K562 (cell line): Measurements from ENCODE around the gene HCN3. TPM values are rescaled to one million over a fixed set of nuclear protein-coding genes. Genes with fewer than 3 reads are reported as not detected.
A peak's percentile ranks its signal among the peaks of the same experiment; 100 is the strongest.

ENCODE experiments used
- ARID3A ChIP-seq: IDR thresholded peaks from 2 replicates; pipeline ENCODE4 v1.6.1; 2012; ENCODE audit warnings: low read depth, low read length, improper control_type of control experiment, borderline replicate concordance
- CBFA2T2 ChIP-seq: fragments of 450-650 bp; conservative IDR thresholded peaks from 2 replicates; pipeline ENCODE4 v1.6.1; 2017; ENCODE audit warnings: mild to moderate bottlenecking
- CBFB ChIP-seq: sonication (generic); formaldehyde crosslinking; IDR thresholded peaks from 2 replicates; pipeline ENCODE4 v1.4.0; 2020; ENCODE audit warnings: mild to moderate bottlenecking, missing genetic modification reagents
- CBX1 ChIP-seq: sonication (generic); IDR thresholded peaks from 2 replicates; pipeline ENCODE4 v1.6.1; 2016; ENCODE audit warnings: antibody characterized with exemption, low read depth, mild to moderate bottlenecking
- CCNT2 ChIP-seq: IDR thresholded peaks from 2 replicates; pipeline ENCODE4 v1.6.1; 2011; ENCODE audit warnings: borderline replicate concordance, low read depth, mild to moderate bottlenecking, moderate library complexity, mixed read lengths, low read length; ENCODE audit not compliant: insufficient read length; ENCODE audit errors: extremely low read depth
- DNMT1 ChIP-seq: fragments of 450-650 bp; IDR thresholded peaks from 2 replicates; pipeline ENCODE4 v1.6.1; 2016; ENCODE audit warnings: antibody characterized with exemption, mild to moderate bottlenecking
- FOXM1 ChIP-seq, 2 experiments: fragments of 450-650 bp in 1 of 2; sonication (generic) in 1 of 2; formaldehyde crosslinking in 1 of 2; IDR thresholded peaks; 2 replicates each; pipeline versions ENCODE4 v1.6.1 to v1.9.0; 2017 to 2022; ENCODE audit warnings: low read depth in 2 of 2, mild to moderate bottlenecking in 2 of 2, missing genetic modification reagents in 1 of 2, moderate library complexity in 1 of 2
- GTF2E2 ChIP-seq: fragments of 200-800 bp; sonication (Bioruptor generic); IDR thresholded peaks from 2 replicates; pipeline ENCODE4 v1.6.1; 2016; ENCODE audit warnings: missing genetic modification characterization, missing compliant biosample characterization
- HDAC6 ChIP-seq: IDR thresholded peaks from 2 replicates; pipeline ENCODE4 v1.6.1; 2012; ENCODE audit warnings: low read depth, mild to moderate bottlenecking, control low read depth, inconsistent platforms, low read length, moderate library complexity
- KAT2B ChIP-seq: IDR thresholded peaks from one replicate; pipeline ENCODE4 v1.6.1; 2012; ENCODE audit warnings: low read depth, mild to moderate bottlenecking, control low read depth, inconsistent platforms, low read length, moderate library complexity
- KDM1A ChIP-seq, 2 experiments: fragments of 450-650 bp; IDR thresholded peaks; 2 replicates each; pipeline ENCODE4 v1.6.1; 2016; ENCODE audit warnings: mild to moderate bottlenecking in 2 of 2
- NEUROD1 ChIP-seq: fragments of 150-350 bp; IDR thresholded peaks from 2 replicates; pipeline ENCODE4 v1.6.1; 2014; ENCODE audit warnings: borderline replicate concordance, low read length, low read depth; ENCODE audit not compliant: partially characterized antibody
- NR1H2 ChIP-seq: sonication (generic); formaldehyde crosslinking; IDR thresholded peaks from 2 replicates; pipeline ENCODE4 v1.4.0; 2020; ENCODE audit warnings: mild to moderate bottlenecking, missing genetic modification reagents
- PPARD ChIP-seq: fragments of 250-450 bp; sonication (Bioruptor Pico); IDR thresholded peaks from 2 replicates; pipeline ENCODE4 v1.8.0; 2022; ENCODE audit warnings: inconsistent platforms, mild to moderate bottlenecking, moderate library complexity
- RBM39 ChIP-seq: fragments of 200-400 bp; formaldehyde crosslinking; optimal IDR thresholded peaks from 2 replicates; pipeline ENCODE3; 2018; ENCODE audit warnings: low read depth, low read length
- RFX5 ChIP-seq: IDR thresholded peaks from 2 replicates; pipeline ENCODE4 v1.6.1; 2011; ENCODE audit warnings: low read depth, mild to moderate bottlenecking, improper control_type of control experiment, low read length
- SNIP1 ChIP-seq: fragments of 450-650 bp; IDR thresholded peaks from 2 replicates; pipeline ENCODE4 v1.7.1; 2017; ENCODE audit warnings: low read depth, mild to moderate bottlenecking
- STAT5A ChIP-seq: IDR thresholded peaks from 2 replicates; pipeline ENCODE4 v1.6.1; 2012; ENCODE audit warnings: low read length, inconsistent platforms, borderline replicate concordance
- TARDBP ChIP-seq: fragments of 450-650 bp; IDR thresholded peaks from 2 replicates; pipeline ENCODE4 v1.6.1; 2016
- ZFX ChIP-seq: sonication (generic); formaldehyde crosslinking; IDR thresholded peaks from 2 replicates; pipeline ENCODE4 v1.8.0; 2022; ENCODE audit warnings: mild to moderate bottlenecking, missing genetic modification reagents, moderate library complexity
- ZKSCAN8 ChIP-seq: fragments of 200-800 bp; sonication (Bioruptor generic); IDR thresholded peaks from 2 replicates; pipeline ENCODE4 v1.6.1; 2016; ENCODE audit warnings: missing genetic modification characterization, missing compliant biosample characterization
- ZNF143 ChIP-seq: sonication (generic); formaldehyde crosslinking; IDR thresholded peaks from 2 replicates; pipeline ENCODE4 v1.9.0; 2022; ENCODE audit warnings: mild to moderate bottlenecking, missing genetic modification reagents
- polyA plus RNA-seq, 8 experiments: library from polyadenylated mRNA; depleted of rRNA in 4 of 8; stranded (reverse) in 5 of 8; unstranded in 3 of 8; fragments of >200 nt; fragmentation: Nextera tagmentation in 2 of 8; fragmentation: Illumina TruSeq in 1 of 8; extraction: Ambion mirVana in 2 of 8; extraction: Trizol in 1 of 8; gene quantifications; 2 replicates each; pipeline versions ENCODE4 v1.2.1 to v1.2.3, GENCODE V29; 2011 to 2014; ENCODE audit warnings: inconsistent platforms in 1 of 8, missing spikeins in 1 of 8
- total RNA-seq, 7 experiments: library from RNA; depleted of rRNA in 6 of 7; stranded (reverse); fragments of >200 nt in 6 of 7; fragmentation: Illumina TruSeq in 2 of 7; extraction: Trizol in 2 of 7; gene quantifications; 2 replicates each; pipeline versions ENCODE4 v1.2.1 to v1.2.3, GENCODE V29; 2011 to 2021; ENCODE audit warnings: low replicate concordance in 1 of 7
- TF ChIP-seq, protein P1 (sequence below): sonication (generic); formaldehyde crosslinking; IDR thresholded peaks from 2 replicates; pipeline ENCODE4 v1.8.0; 2022; ENCODE audit warnings: mild to moderate bottlenecking, missing genetic modification reagents
- TF ChIP-seq, protein P2 (sequence below), 2 experiments: fragments of 450-650 bp; conservative IDR thresholded peaks; 2 replicates each; pipeline ENCODE4 v1.6.1; 2017; ENCODE audit warnings: mild to moderate bottlenecking in 2 of 2, moderate library complexity in 2 of 2

HCN3 gene
- total and polyA plus RNA-seq, 9 of the 15 experiments (the other 6 are each of a cell fraction or from before 2014, with no cell fraction given): 0.91 to 9.7 (median 3.9) TPM

GRCh38 chr1:155244368-155245162 lies 32.7 kb upstream of the HCN3 start (continued):
- TF ChIP-seq CBFA2T2: 0 out of 2 replicates have a peak, but pooled peaks have one; percentile 40
- TF ChIP-seq KDM1A (IDR thresholded peaks at IDR 0.05): peak; percentile 86 to 91
- peak; percentile 71; the same call in 1 of the 2 replicates for TF ChIP-seq STAT5A
- TF ChIP-seq ZFX (CRISPR knock-in tag): peak; percentile 47
- TF ChIP-seq PPARD (CRISPR knock-in tag): no peak
- TF ChIP-seq ZKSCAN8 (CRISPR knock-in tag): peak; percentile 5; the same call in 1 of the 2 replicates
- peak; percentile 92; the same call in 1 of the 2 replicates for TF ChIP-seq NR1H2 (CRISPR knock-in tag)
- TF ChIP-seq ZNF143 (CRISPR knock-in tag): peak; percentile 24; the same call in 1 of the 2 replicates
- peak; percentile 100 for TF ChIP-seq NEUROD1
- TF ChIP-seq CCNT2: peak; percentile 61
- TF ChIP-seq RFX5: no peak
- peak; percentile 78; the same call in 1 of the 2 replicates for TF ChIP-seq ARID3A
- no peak for TF ChIP-seq SNIP1
- peak; percentile 96 for TF ChIP-seq FOXM1 (IDR thresholded peaks at IDR 0.05; ENCODE audit: low read depth)
- TF ChIP-seq FOXM1 (CRISPR knock-in tag; IDR thresholded peaks at IDR 0.05; ENCODE audit: low read depth): peak; percentile 92
- TF ChIP-seq CBFB (CRISPR knock-in tag): peak; percentile 56; the same call in 1 of the 2 replicates
- TF ChIP-seq HDAC6: no peak
- TF ChIP-seq KAT2B: no peak
- peak; percentile 97 for TF ChIP-seq DNMT1
- TF ChIP-seq TARDBP: peak; percentile 95
- TF ChIP-seq, protein P1, sequence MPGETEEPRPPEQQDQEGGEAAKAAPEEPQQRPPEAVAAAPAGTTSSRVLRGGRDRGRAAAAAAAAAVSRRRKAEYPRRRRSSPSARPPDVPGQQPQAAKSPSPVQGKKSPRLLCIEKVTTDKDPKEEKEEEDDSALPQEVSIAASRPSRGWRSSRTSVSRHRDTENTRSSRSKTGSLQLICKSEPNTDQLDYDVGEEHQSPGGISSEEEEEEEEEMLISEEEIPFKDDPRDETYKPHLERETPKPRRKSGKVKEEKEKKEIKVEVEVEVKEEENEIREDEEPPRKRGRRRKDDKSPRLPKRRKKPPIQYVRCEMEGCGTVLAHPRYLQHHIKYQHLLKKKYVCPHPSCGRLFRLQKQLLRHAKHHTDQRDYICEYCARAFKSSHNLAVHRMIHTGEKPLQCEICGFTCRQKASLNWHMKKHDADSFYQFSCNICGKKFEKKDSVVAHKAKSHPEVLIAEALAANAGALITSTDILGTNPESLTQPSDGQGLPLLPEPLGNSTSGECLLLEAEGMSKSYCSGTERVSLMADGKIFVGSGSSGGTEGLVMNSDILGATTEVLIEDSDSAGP (CRISPR knock-in tag): peak; percentile 80
- TF ChIP-seq GTF2E2 (tag): peak; percentile 92
- TF ChIP-seq, protein P2, sequence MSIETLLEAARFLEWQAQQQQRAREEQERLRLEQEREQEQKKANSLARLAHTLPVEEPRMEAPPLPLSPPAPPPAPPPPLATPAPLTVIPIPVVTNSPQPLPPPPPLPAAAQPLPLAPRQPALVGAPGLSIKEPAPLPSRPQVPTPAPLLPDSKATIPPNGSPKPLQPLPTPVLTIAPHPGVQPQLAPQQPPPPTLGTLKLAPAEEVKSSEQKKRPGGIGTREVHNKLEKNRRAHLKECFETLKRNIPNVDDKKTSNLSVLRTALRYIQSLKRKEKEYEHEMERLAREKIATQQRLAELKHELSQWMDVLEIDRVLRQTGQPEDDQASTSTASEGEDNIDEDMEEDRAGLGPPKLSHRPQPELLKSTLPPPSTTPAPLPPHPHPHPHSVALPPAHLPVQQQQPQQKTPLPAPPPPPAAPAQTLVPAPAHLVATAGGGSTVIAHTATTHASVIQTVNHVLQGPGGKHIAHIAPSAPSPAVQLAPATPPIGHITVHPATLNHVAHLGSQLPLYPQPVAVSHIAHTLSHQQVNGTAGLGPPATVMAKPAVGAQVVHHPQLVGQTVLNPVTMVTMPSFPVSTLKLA (conservative IDR thresholded peaks at IDR 0.05): peak; percentile 84 to 94
- peak; percentile 67; the same call in 1 of the 2 replicates for TF ChIP-seq CBX1
- peak; percentile 99 for TF ChIP-seq RBM39
